ENCODE data around the gene INPP4B.

INPP4B gene

GRCh38 chr4:142427456-142427855 lies 418.6 kb downstream of the INPP4B start:
- H3K27me3 ChIP-seq (replicated peaks; ENCODE audit: control insufficient read depth, insufficient read depth, low read length), result no peaks in the 10 kb centered on the region
- H3K4me3 ChIP-seq (ENCODE audit: low read length), result no peak overlapping the region
- H3K9me3 ChIP-seq (ENCODE audit: control insufficient read depth, low read length), result no peaks in the 10 kb centered on the region
- DNase-seq (ENCODE audit: low read depth), result no peak
- no peaks in the 10 kb centered on the region for H3K4me1 ChIP-seq (ENCODE audit: control insufficient read depth, insufficient read depth, low read length)
- no peak overlapping the region for H3K9ac ChIP-seq (ENCODE audit: low read length)
- H3K36me3 ChIP-seq (ENCODE audit: control insufficient read depth, insufficient read depth, low read length, severe bottlenecking), result no peaks in the 10 kb centered on the region

- Histone ChIP-seq H3K4me3 (ENCODE audit: low read length) (no peak overlapping the region), H3K9ac (ENCODE audit: low read length) (no peak overlapping the region), H3K9me3 (ENCODE audit: control insufficient read depth, low read length) (no peaks in the 10 kb centered on the region), H3K36me3 (ENCODE audit: control insufficient read depth, insufficient read depth, low read length, severe bottlenecking) (no peaks in the 10 kb centered on the region), H3K4me1 (ENCODE audit: control insufficient read depth, insufficient read depth, low read length) (no peaks in the 10 kb centered on the region), H3K27me3 (replicated peaks; ENCODE audit: control insufficient read depth, insufficient read depth, low read length) (no peaks in the 10 kb centered on the region)
- no peak for DNase-seq (ENCODE audit: low read depth)
Measured at GRCh38 chr4:142423861-142424260, 422.2 kb downstream of the INPP4B start.

- DNase-seq (ENCODE audit: low read depth), result no peak
- Histone ChIP-seq H3K9me3 (ENCODE audit: control insufficient read depth, low read length) (no peaks in the 10 kb centered on the region), H3K27me3 (replicated peaks; ENCODE audit: control insufficient read depth, insufficient read depth, low read length) (no peaks in the 10 kb centered on the region), H3K9ac (ENCODE audit: low read length) (no peak overlapping the region), H3K36me3 (ENCODE audit: control insufficient read depth, insufficient read depth, low read length, severe bottlenecking) (no peaks in the 10 kb centered on the region), H3K4me3 (ENCODE audit: low read length) (no peak overlapping the region), H3K4me1 (ENCODE audit: control insufficient read depth, insufficient read depth, low read length) (no peaks in the 10 kb centered on the region)
Measured at GRCh38 chr4:142420311-142421095, 425.6 kb downstream of the INPP4B start.

- no peaks in the 10 kb centered on the region for H3K36me3 ChIP-seq (ENCODE audit: control insufficient read depth, insufficient read depth, low read length, severe bottlenecking)
- no peaks in the 10 kb centered on the region for H3K27me3 ChIP-seq (replicated peaks; ENCODE audit: control insufficient read depth, insufficient read depth, low read length)
- H3K9me3 ChIP-seq (ENCODE audit: control insufficient read depth, low read length), result no peaks in the 10 kb centered on the region
- no peak for DNase-seq (ENCODE audit: low read depth)
- H3K4me1 ChIP-seq (ENCODE audit: control insufficient read depth, insufficient read depth, low read length), result no peaks in the 10 kb centered on the region
- H3K4me3 ChIP-seq (ENCODE audit: low read length), result no peak overlapping the region
- no peak overlapping the region for H3K9ac ChIP-seq (ENCODE audit: low read length)
Measured at GRCh38 chr4:142419712-142420111, 426.4 kb downstream of the INPP4B start.

GRCh38 chr4:142418697-142419096 lies 427.4 kb downstream of the INPP4B start:
- no peak overlapping the region for H3K4me3 ChIP-seq (ENCODE audit: low read length)
- H3K9me3 ChIP-seq (ENCODE audit: control insufficient read depth, low read length), result no peaks in the 10 kb centered on the region
- H3K36me3 ChIP-seq (ENCODE audit: control insufficient read depth, insufficient read depth, low read length, severe bottlenecking), result no peaks in the 10 kb centered on the region
- no peaks in the 10 kb centered on the region for H3K27me3 ChIP-seq (replicated peaks; ENCODE audit: control insufficient read depth, insufficient read depth, low read length)
- no peak overlapping the region for H3K9ac ChIP-seq (ENCODE audit: low read length)
- H3K4me1 ChIP-seq (ENCODE audit: control insufficient read depth, insufficient read depth, low read length), result no peaks in the 10 kb centered on the region
- no peak for DNase-seq (ENCODE audit: low read depth)

- Histone ChIP-seq H3K36me3 (ENCODE audit: control insufficient read depth, insufficient read depth, low read length, severe bottlenecking) (no peaks in the 10 kb centered on the region), H3K27me3 (replicated peaks; ENCODE audit: control insufficient read depth, insufficient read depth, low read length) (no peaks in the 10 kb centered on the region), H3K9me3 (ENCODE audit: control insufficient read depth, low read length) (no peaks in the 10 kb centered on the region), H3K4me3 (ENCODE audit: low read length) (peak overlapping the region; percentile 2), H3K4me1 (ENCODE audit: control insufficient read depth, insufficient read depth, low read length) (no peaks in the 10 kb centered on the region), H3K9ac (ENCODE audit: low read length) (peak overlapping the region; percentile 35)
- DNase-seq (ENCODE audit: low read depth), result no peak
Measured at GRCh38 chr4:142416711-142417275, 429.3 kb downstream of the INPP4B start.

GRCh38 chr4:142416121-142416520 lies 430.0 kb downstream of the INPP4B start:
- DNase-seq (ENCODE audit: low read depth), result no peak
- H3K4me1 ChIP-seq (ENCODE audit: control insufficient read depth, insufficient read depth, low read length), result no peaks in the 10 kb centered on the region
- no peaks in the 10 kb centered on the region for H3K27me3 ChIP-seq (replicated peaks; ENCODE audit: control insufficient read depth, insufficient read depth, low read length)
- no peaks in the 10 kb centered on the region for H3K36me3 ChIP-seq (ENCODE audit: control insufficient read depth, insufficient read depth, low read length, severe bottlenecking)
- H3K4me3 ChIP-seq (ENCODE audit: low read length), result no peak overlapping the region
- no peak overlapping the region for H3K9ac ChIP-seq (ENCODE audit: low read length)
- H3K9me3 ChIP-seq (ENCODE audit: control insufficient read depth, low read length), result no peaks in the 10 kb centered on the region

GRCh38 chr4:142414366-142414990 lies 431.6 kb downstream of the INPP4B start:
- no peak for DNase-seq (ENCODE audit: low read depth)
- no peak overlapping the region for H3K4me3 ChIP-seq (ENCODE audit: low read length)

GRCh38 chr4:142413485-142413884 lies 432.6 kb downstream of the INPP4B start:
- peaks cover 2% of the 10 kb centered on the region for H3K4me1 ChIP-seq (ENCODE audit: control insufficient read depth, insufficient read depth, low read length)
- no peaks in the 10 kb centered on the region for H3K9me3 ChIP-seq (ENCODE audit: control insufficient read depth, low read length)
- no peaks in the 10 kb centered on the region for H3K27me3 ChIP-seq (replicated peaks; ENCODE audit: control insufficient read depth, insufficient read depth, low read length)
- H3K9ac ChIP-seq (ENCODE audit: low read length), result no peak overlapping the region
- H3K36me3 ChIP-seq (ENCODE audit: control insufficient read depth, insufficient read depth, low read length, severe bottlenecking), result no peaks in the 10 kb centered on the region
- DNase-seq (ENCODE audit: low read depth), result no peak
- no peak overlapping the region for H3K4me3 ChIP-seq (ENCODE audit: low read length)

More at GRCh38 chr4:142414366-142414990, 431.6 kb downstream of the INPP4B start:
- Histone ChIP-seq H3K4me1 (ENCODE audit: control insufficient read depth, insufficient read depth, low read length) (no peaks in the 10 kb centered on the region), H3K9ac (ENCODE audit: low read length) (no peak overlapping the region), H3K36me3 (ENCODE audit: control insufficient read depth, insufficient read depth, low read length, severe bottlenecking) (no peaks in the 10 kb centered on the region), H3K9me3 (ENCODE audit: control insufficient read depth, low read length) (no peaks in the 10 kb centered on the region), H3K27me3 (replicated peaks; ENCODE audit: control insufficient read depth, insufficient read depth, low read length) (no peaks in the 10 kb centered on the region)

- H3K4me1 ChIP-seq (ENCODE audit: control insufficient read depth, insufficient read depth, low read length), result peaks cover 15% of the 10 kb centered on the region
- H3K27me3 ChIP-seq (replicated peaks; ENCODE audit: control insufficient read depth, insufficient read depth, low read length), result no peaks in the 10 kb centered on the region
- no peak overlapping the region for H3K4me3 ChIP-seq (ENCODE audit: low read length)
- DNase-seq (ENCODE audit: low read depth), result no peak
- H3K9me3 ChIP-seq (ENCODE audit: control insufficient read depth, low read length), result no peaks in the 10 kb centered on the region
- H3K36me3 ChIP-seq (ENCODE audit: control insufficient read depth, insufficient read depth, low read length, severe bottlenecking), result no peaks in the 10 kb centered on the region
- H3K9ac ChIP-seq (ENCODE audit: low read length), result no peak overlapping the region
Measured at GRCh38 chr4:142411993-142412392, 434.1 kb downstream of the INPP4B start.

GRCh38 chr4:142408003-142408441 lies 438.1 kb downstream of the INPP4B start:
- DNase-seq (ENCODE audit: low read depth), result peak; percentile 56
- H3K27me3 ChIP-seq (replicated peaks; ENCODE audit: control insufficient read depth, insufficient read depth, low read length), result no peaks in the 10 kb centered on the region
- no peak overlapping the region for H3K9ac ChIP-seq (ENCODE audit: low read length)
- H3K9me3 ChIP-seq (ENCODE audit: control insufficient read depth, low read length), result no peaks in the 10 kb centered on the region
- H3K4me1 ChIP-seq (ENCODE audit: control insufficient read depth, insufficient read depth, low read length), result peaks cover 42% of the 10 kb centered on the region
- H3K4me3 ChIP-seq (ENCODE audit: low read length), result no peak overlapping the region
- H3K36me3 ChIP-seq (ENCODE audit: control insufficient read depth, insufficient read depth, low read length, severe bottlenecking), result no peaks in the 10 kb centered on the region

All from adipocyte (in vitro differentiated cells).